GM19397 (cell line): ENCODE results near the gene CELA3A.
"Not testable (repeated sequence)": the region's sequence is repeated elsewhere in the genome, so short reads cannot be mapped to it uniquely, and the experiment has no call there.

ENCODE experiments used
- ATAC-seq: cut with Tn5 transposase; IDR thresholded peaks from one replicate; pipeline ENCODE4 v1.9.1; 2021; ENCODE audit warnings: mild to moderate bottlenecking, moderate library complexity; ENCODE audit not compliant: unreplicated experiment

The CELA3A gene

DNA sequence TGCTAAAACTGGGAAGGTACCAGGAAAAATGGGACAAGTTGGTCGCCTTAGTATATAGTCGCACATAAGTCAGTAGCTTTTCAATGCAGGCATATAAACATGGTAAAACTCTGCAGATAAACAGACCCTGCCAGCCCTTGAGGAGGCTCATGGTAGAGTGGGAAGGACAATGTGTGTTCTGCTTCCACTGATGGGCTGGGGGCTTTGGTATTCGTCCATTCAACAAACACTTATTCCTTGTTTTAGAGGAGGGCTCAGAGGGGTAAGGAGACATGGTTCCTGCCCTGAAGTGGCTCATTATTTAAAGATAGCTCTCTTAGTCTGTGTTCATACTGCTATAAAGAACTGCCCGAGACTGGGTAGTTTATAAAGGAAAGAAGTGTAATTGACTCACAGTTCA is 11.3 kb downstream of the CELA3A start:
- not testable (repeated sequence) for ATAC-seq

- ATAC-seq = not testable (repeated sequence)
Measured at GRCh38 chr1:22014575-22015206, 13.2 kb downstream of the CELA3A start.

DNA sequence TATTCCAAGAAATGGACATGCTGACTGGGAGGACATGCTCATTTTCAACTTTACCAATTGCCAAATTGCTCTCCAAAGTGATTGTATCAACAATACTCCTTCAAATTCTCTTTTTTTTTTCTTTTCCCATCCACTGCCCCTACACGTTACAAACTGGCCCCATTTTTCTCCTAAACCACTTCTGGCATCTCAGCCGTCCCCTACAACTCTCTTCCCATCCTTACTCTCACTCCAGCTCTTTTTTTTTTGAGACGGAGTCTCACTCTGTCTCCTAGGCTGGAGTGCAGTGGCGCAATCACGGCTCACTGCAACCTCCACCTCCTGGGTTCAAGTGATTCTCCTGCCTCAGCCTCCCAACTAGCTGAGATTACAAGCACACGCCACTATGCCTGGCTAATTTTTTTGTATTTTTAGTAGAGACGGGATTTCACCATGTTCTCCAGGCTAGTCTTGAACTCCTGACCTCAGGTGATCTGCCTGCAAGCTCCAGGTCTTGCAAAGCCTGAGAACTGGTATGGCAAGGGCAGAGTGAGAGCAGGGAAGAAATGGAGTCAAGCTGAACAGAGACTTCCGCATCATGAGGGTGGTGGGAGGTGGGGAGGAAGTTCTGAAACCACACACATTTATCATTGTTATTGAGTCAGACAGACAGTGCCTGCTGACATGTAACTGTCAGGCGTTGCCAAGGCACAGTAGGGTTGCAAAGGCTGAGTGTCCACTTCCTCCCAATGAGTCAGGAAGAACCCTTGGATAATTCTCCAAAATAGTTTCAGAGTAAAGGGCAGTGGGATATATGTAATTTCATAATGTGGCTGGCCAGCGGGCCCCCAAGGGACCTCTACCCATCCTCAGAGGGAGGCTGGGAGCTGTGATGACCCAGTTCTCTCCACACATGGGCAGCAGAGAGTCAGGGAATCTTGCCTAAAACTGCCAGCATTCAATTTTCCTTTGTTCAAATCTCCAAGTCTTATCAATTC is 17.4 kb downstream of the CELA3A start:
- peak; percentile 54 for ATAC-seq

DNA sequence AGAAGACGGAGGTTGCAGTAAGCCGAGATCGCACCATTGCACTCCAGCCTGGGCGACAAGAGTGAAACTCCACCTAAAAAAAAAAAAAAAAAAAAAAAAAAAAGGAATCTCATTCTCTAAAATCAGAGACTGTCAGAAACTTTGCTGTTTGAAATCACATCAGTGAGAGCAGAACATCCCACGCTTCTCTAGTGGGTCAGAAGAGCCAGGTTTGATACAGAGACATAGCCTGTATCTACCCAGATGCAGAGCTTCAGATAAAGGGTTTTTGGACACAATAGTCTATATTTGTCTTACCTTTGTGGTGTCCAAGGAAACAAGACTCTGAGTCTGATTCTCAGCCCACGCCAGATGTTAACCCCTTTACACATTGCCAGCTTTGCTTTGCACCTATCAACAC is 19.6 kb downstream of the CELA3A start:
- ATAC-seq = no peak

DNA sequence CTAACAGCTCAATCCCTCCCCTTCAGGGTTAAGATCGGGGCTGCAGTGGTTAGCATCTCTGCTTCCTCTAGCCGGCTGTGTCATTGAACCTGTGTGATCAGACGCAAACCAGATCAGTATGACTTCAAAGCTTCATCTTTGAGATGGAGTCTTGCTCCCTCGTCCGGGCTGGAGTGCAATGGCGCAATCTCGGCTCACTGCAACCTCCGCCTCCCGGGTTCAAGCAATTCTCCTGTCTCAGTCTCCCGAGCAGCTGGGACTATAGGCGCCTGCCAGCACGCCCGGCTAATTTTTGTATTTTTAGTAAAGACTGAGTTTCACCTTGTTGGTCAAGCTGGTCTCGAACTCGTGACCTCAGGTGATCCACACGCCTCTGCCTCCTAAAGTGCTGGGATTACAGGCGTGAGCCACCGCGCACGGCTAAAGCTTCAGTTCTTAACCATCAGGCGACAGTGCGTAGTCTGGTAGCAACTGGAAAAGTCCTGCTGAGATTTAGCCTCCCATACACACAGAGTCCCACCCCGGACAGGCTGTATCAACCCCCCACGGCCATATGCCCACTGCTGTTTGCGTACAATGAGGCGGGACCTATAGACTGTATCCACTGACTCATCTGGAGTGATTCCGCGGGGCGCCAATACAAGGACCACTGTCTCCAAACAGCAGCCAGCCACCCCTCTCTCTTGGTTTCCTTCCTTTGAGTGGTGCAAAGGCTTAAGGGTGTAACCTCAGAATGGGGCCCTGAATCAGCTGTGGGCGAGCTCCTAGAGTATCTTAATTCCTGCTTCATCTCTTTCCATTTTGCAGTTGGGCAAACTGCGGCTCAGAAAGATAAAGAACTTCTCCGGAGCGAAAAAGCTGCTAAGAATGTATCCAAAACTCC is 23.3 kb downstream of the CELA3A start:
- ATAC-seq = peak; percentile 41

- peak; percentile 69 for ATAC-seq
Measured at GRCh38 chr1:22025368-22026155, 24.1 kb downstream of the CELA3A start.

DNA sequence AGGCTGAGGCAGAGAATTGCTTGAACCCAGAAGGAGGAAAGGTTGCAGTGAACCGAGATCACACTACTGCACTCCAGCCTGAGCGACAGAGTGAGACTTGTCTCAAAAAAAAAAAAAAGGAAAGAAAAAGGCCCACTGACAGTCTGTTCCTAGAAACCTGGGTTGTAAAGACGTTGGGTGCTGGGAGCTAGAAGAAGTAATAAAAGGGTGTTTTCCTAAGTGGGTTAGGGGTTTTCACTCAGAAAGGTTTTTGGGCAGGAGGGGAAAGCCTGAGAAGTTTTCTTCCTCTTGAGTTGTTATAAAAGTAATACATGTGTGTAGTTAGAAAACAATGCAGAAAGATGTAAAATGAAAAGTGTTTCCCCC is 25.4 kb downstream of the CELA3A start:
- ATAC-seq = no peak

DNA sequence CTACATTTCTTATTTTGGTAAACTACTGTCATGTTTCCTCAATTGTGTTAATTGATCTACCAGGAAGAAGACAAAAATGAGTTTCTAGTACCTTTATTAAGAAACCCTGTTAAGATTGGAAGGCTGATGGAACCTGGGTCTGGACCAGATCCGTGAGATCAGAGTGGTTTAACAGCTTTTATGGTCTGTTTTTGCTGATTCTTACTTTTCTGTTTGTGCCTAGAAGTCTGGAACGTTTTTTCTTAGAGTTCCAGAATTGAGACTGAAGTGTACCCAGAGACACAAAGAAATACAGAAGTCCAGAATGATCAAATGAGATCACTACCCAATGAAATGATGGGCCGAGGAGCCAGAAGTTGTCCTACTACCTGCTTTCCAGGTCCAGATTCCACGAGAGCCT is 28.6 kb downstream of the CELA3A start:
- no peak for ATAC-seq

DNA sequence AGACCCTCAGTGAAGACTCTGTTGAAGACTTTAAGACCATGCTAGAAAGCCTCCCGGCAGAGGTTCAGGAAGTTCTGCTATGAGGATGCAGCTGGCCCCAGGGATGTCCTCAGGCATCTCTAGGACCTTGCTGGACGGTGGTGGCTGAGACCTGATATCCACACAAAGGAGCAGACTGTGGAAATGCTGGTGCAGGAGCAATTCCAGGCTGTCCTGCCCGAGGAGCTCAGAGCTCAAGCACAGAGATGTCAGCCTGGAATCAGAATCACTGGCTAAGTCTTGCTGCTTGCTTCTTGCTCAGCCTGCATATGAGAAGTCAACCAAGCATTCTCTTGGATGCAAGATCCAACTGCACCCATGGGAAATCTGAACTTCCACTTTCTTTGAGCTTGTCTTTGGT is 29.0 kb downstream of the CELA3A start:
- no peak for ATAC-seq

GRCh38 chr1:22031214-22031962 is 29.9 kb downstream of the CELA3A start:
- ATAC-seq = no peak

DNA sequence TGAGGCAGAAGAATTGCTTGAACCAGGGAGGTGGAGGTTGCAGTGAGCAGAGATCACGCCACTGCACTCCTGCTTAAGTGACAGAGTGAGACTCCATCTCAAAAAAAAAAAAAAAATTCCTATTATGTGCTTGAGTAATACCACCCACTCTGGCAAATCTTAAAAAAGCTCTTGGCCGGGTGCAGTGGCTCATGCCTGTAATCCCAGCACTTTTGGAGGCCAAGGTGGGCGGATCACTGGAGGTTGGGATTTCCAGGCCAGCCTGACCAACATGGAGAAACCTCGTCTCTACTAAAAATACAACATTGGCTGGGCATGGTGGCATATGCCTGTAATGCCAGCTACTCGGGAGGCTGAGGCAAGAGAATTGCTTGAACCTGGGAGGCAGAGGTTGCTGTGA is 33.4 kb downstream of the CELA3A start:
- ATAC-seq = not testable (repeated sequence)

- ATAC-seq = no peak
Measured at GRCh38 chr1:22037520-22037919, 36.1 kb downstream of the CELA3A start.

GRCh38 chr1:22038036-22038435 is 36.6 kb downstream of the CELA3A start:
- ATAC-seq = no peak

- ATAC-seq = peak; percentile 96
Measured at GRCh38 chr1:22039594-22040285, 38.3 kb downstream of the CELA3A start.

GRCh38 chr1:22040286-22040623 is 38.8 kb downstream of the CELA3A start:
- no peak for ATAC-seq

GRCh38 chr1:22041505-22041904 is 40.0 kb downstream of the CELA3A start:
- ATAC-seq = no peak

DNA sequence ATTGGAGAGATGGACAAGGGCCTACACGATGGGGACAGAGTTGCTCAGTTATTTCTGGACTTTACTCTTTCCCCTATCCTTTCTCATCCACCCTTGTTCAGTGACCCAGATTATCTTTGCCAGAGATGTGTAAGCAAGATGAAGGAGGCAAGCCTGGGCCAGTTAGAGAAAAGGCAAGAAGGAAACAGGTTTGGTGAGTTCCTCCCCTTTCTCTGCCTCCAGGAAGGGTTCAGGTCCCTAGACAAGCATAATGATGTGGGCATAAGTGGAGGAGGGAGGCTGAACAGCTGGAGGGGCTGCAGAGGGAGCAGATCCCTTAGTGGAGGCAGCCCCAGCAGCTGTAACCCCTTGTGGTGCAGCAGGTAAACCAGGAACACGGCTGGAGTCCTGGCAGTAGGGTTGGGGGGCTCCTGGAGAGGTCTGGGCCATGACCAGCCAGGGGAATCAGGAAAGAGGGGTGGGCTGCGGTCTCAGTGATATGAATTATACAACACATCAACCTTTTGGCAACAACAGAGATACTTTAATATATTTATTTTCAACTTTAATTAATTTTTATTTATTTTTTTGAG is 41.8 kb downstream of the CELA3A start:
- ATAC-seq = no peak

- no peak for ATAC-seq
Measured at GRCh38 chr1:22044690-22045420, 43.4 kb downstream of the CELA3A start.
